Inferior parietal cortex (tissue), 1 donor: ENCODE results near the gene ISOC2.

Source experiments
- DNase-seq: peaks from one replicate; pipeline ENCODE4 v3.0.0-alpha.2; 2016; ENCODE audit errors: extremely low spot score

Gene ISOC2

DNA sequence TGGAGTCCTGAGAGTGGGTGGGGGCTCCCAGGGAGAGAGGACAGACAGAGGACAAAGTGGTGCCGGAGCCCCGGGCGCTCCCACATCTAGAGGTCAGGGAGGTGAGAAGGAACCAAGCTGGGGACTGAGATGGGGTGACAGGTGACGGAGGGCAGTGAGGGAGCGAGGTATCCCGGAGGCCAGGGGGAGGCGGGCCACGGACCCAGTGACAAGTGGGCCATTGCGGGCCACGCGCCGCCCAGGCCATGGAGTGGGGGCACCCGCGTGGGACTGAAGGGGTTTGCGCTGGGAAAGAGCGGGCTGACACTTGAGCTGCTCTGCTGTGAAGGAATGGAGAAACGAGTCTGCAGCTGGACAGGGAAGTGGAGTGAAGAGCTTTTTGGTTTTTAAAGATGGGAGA lies 17.6 kb upstream of the ISOC2 start:
- no peak for DNase-seq

DNA sequence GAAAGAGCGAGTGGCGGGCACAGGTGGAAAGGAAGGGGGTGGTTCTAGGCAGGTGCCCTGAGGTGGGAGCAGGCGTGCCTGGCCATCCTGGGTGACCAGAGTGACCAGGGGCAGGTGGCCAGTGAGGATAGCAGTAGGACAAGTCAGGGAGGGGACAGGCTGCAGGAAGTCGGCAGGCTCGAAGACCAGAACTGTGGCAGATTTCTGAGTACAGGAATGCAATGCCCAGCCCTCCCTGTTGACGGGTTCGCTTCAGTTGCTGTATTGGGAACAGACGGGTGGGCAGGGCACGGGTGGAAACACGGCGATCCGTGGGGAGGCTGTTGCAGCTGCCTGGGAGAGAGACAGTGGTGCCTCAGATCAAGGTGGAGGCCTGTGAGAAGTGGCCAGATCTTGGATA lies 16.9 kb upstream of the ISOC2 start:
- DNase-seq = no peak

DNA sequence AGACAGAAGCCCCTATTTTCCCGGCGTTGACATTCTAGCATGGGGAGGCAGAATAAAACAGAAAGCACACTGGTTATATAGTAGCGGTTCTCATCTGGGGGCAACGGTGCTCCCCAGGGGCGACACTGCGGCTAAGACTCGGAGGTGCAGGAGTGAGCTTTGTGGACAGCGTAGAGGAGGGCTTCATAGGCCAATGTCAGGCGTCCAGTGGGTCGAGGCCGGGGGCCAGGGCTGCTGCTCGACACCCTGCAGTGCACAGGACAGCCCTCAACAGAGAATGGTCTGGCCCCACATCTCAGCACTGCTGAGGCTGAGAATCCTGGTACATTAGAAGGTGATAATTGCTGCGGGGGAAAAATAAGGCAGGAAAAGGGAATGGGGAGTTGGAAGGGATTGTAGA lies 16.5 kb upstream of the ISOC2 start:
- DNase-seq = no peak

DNA sequence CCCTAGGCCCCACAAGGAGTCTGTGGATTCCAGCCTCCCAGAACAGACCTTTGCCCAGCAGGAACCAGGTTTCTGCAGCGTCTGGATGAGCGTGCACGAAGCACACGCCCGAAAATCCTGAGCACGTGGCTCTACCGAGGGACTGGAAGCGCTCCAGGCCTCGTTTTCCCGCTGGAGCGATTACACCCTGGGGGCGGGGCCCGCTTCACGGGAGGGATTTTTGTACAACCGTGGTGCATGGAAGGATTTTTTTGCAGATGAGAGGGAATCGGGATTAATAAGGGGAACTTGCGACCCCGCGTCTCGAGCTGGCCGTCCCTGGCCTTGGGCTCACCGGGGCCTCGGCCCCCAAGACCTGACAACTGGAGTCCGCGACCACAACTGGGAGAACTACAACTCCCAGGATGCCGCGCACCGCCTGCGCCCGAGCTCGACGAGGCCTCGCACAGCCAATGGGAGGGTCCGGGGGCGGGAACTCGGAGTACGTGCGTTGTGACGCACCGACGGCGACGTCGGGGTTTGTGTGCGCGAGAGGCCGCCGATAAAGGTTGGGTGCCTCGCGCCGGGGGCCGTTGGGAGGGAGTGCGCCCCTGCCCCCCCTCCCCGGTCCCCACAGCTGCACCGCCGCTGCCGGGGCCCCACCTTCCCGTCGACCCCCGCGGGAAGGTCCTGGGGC lies 14.8 kb upstream of the ISOC2 start, which contains the start of gene ZNF628:
Gene ZNF628 (plus strand): TSS at position 518 of the 676 bp plus-strand sequence. CDS start 3,294 bp downstream, outside the sequence.
- DNase-seq = peak; percentile 96

DNA sequence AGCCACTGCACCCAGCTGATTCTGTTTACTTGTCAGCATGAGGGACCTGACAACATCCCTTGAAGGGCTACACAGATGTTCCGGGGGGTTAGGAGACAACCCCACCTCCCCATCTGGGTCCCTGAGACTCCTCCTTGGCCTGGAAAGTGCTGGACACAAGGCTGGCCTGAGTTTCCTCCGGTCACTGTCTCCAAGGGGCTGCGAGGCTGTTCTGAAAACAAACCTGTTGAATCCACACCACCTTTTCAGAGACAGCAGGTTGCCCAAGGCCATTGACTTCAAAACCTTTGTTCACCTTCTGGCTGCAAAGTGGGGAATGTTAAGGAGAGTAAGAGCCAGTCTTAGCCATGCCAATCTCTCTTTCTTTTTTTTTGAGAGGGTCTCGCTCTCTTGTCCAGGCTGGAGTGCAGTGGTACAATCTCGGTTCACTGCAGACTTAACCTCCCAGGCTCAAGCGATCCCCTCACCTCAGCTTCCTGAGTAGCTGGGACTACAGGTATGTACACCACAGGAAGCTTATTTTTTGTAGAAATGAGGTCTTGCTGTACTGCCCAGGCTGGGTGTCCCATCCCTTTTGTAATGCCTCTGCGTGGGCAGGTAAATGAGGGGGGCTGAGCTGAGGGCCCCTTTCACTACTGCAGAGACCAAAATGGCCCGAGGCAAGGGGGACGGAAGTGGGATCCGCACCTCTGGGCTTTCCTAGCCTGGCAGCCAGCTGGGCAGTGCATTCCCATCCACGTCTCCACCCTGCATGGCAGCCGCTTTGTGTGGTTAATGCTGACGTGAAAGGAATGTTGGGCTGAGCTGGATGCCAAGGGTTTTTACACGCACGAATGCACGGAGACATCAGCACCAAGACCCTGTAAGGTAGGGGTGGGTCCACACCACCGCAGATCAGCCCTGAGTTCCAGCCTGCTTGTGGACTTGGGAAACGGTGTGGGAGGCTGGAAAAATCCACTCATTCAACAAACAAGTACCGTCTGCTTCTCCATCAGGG lies 13.1 kb upstream of the ISOC2 start:
- DNase-seq = no peak

DNA sequence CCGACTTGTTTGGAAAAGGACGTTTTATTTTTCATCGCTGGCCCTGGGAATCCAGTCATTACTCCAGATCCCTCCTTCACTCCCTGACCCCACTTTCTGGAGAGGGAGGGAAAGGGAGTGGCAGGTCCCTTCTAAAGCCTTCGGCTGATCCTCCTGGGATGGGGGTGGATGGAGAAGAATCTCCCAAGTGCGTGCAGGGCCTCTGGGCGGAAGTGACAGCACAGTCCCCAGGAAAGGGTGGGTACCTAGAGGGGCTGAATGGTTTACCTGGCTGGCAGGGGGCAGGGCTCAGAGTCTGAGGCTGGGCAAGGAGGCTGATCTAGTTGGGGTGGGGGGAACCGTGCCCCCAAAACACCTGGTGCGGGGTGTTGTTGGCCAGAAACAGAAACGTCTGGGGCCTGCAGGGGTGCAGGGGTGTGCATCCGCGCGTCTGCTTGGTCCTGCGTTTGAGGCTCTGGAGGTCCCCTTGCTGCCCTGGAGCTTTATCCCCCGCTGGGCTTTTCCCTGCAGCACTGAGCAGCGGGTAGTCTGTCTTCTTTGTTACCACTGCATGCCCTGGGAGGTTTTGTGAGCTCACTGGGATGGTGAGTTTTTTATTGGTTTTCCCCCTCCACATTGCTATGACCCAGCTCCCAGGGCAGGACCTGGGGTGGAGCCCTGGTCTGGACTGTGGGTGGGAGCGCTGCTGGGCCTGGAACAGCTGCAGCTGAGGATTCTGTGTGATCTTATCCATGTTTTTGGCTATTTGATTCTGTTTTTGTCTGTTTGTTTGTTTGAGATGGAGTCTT lies 12.0 kb upstream of the ISOC2 start:
- DNase-seq = no peak

DNA sequence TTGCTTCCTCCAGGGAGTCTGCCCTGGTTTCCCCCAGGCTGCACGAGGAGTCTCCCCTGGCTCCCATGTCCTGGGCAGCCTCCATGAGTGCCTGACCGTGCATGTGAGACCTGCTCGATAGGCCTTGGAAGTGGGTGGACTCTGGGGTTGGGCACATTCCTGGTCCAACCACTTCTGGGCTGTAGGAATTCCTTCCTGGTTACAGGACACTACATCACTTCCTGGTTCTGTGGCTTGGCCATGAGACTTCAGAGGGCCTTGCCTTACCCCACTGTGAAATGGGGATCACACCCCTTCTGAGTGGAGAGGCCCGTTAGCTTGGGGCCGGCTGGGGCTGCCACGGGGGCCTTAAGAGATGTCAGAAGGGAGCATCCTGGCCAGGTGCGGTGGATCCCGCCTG lies 11.0 kb upstream of the ISOC2 start:
- no peak for DNase-seq

DNA sequence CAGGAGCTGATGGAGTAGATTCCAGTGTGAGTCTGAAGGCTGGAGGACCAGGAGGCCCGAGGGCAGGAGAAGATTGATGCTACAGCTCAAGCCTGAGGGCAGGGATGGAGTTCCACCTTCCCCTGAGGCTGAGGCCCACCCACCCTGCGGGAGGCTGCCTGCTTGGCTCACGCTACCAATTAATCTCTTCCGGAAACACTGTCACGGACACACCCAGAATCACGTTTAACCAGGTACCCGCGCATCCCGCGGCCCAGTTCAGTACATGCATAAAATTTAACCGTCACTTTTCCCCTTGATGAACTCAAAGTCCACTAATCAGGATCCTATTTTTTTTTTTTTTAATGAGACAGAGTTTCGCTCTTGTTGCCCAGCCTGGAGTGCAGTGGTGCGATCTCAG lies 9.8 kb upstream of the ISOC2 start:
- no peak for DNase-seq

DNA sequence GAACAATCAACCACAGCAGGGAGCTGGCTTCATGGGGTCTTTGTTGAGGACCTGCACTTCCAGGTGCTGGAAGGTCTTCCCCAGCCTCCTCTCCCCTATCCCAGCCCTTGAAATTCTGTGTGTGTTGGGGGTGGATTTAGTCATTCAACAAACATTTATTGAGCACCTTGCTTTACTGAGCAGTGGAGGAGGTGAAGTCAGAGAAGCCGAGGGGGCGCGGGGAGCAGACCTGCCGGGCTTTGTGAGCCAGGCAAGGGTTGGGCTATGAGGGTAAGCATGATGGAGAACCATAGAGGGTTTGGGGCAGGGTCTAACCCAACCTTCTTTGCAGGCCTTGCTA lies 6.6 kb upstream of the ISOC2 start:
- DNase-seq = no peak

DNA sequence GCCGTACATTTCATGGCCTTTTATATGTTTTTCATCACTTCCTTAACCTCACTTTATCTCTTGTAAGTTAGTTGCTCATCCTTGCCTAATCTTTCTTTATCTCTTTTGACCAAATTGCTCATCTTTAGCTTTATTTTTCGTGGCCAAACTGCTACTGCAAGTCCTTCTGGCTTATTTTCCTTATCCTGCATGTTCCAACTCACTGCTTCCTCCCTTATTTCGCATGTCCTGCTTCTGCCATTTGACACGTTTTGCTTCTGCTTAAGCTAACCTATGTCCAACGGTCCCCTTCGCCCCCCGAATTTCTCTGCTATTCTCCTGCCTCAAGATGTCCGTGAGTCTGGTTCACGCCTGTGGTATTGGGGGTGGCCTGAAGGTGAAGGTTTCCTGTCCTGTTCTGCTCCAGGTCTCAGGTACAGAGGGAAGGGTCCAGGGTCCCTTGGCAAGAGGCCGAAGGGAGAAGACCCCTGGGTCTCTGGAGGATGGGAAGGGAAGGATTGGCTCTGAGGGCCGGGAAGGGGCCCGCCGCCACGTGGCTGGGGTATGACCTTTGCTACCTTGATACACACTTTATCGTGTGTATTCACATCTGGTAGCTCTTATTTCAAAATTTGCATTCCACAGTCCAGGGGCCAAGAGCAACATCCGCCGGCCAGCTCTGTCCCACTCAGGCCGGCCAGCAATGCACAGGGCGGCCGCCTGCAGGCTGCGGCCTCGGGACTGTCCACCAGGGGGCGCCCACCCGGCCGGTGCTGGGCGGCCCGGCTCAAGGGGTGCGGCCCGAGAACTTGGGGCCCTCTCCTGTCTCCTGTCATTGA lies 6.0 kb upstream of the ISOC2 start:
- DNase-seq = no peak

DNA sequence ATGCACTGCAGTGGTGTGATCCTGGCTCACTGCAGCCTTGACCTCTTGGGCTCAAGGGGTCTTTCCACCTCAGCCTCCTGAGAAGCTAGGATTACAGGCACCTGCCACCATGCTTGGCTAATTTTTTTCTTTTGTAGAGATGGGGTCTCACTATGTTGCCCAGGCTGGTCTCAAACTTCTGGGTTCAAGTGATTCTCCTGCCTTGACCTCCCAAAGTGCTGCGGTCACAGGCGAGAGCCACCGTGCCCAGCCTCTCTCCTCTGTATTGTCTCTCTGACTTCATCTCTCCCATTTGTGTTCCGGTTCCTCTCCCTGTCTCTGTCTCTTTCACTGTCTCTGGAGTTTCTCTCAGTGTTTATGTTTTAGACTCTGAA lies 4.8 kb upstream of the ISOC2 start:
- no peak for DNase-seq

DNA sequence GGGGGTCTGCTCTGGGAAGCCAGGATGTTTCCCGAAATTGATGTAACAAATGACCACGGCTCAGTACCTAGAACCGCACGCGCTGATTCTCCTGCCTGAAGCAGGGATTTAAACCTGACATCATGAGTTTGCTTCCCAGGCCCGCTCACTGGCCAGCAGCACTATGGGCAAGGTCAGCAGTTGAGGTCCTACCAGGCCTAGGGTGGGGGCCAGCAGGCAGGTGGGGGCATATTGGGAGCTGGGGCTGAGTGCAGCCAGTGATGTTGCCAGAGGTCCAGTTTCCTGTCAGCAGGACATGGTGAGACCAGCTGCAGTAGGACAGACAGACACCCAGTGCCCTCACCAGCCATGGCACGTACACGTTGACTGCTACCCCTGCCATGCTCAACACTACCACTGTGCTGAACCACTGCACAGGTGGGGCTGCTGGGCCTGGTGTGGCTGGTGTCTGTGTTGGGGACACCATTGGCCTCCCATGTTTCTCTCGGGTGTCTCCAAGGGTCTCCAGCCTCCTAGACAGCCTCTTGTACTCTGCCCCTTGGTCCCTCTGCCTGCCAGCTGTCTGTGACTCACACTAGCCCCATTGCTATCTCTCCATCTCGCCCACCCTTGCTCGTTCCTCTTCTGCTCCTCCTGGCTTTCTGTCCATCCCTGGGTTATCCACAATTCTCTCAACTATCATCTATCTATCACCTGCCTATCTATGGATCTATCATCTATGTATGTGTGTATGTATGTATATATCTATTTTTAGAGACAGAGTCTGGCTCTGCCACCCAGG lies 4.2 kb upstream of the ISOC2 start:
- no peak for DNase-seq

DNA sequence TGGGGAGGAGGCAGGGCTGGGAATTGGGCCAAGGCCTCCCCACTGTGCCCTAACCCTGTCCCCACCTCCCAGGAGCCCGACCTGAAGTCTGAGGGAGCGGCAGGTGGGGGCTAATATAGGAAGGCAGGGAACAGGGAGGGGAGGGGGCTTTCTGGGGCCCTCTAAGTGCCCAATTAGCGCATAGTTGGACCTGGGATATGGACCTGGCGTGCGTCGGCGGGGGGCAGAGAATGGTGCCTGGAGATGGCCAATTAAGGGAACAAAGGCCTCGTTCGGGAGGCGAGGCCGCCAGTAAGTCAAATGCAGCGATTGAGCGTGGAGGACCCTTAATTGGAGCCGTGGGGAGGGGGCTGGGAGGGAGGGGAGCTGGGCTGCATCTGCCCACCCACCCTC lies 3.2 kb upstream of the ISOC2 start, which contains the start of gene C19orf85:
Gene C19orf85 (minus strand): TSS at position 90 of the 393 bp plus-strand sequence. CDS start 197 bp downstream, outside the sequence.
- DNase-seq = no peak

DNA sequence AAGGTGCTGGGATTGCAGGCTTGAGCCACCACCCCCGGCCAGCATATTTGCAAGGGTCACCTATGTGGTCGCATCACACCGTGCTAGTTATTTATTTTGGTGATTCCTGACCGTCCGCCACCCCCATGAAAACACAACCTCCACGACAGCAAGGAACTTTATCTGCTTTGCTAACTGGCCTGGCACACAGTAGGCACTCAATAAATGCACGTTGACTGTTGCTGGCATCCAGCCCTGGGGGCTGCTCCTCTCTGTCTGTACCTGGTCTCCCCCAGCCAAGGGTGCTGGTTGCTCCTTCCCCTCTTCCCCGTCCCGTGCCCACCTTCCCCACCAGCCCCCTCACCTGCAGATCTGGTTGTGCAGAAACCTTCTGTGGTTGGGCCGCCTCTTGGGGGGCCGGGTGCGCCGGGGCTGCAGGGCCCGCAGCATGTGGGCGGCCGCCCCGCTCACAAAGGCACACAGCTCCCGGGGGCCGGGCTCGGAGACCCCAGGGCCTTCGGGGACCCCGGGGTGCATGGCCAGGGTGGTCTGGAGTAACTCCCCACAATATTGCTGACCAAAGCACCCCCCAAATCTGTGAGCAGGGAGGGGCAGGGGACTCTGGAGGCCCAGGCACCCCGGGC lies 2.7 kb upstream of the ISOC2 start:
- DNase-seq = no peak

DNA sequence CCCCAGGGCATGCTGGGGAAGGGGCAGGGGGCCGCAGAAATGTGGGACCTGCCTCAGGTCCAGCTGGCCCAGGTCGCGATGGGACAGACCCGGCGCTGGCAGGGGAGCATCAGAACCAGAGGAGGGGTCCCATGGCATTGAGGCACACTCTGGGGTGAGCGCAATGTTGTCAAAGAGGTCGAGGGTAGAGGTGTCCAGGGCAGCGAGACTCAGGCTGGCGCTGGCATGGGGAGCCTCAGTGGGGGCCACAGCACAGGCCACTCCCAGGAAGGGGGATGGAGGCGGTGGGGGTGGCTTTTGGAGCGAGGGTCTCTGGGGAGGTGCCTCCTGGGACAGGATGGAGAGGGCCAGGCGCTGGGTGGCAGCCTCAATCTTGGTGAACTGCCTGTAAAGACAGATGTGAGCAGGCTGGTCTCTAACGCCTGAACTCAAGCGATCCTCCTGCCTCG lies 2.2 kb upstream of the ISOC2 start:
- no peak for DNase-seq

DNA sequence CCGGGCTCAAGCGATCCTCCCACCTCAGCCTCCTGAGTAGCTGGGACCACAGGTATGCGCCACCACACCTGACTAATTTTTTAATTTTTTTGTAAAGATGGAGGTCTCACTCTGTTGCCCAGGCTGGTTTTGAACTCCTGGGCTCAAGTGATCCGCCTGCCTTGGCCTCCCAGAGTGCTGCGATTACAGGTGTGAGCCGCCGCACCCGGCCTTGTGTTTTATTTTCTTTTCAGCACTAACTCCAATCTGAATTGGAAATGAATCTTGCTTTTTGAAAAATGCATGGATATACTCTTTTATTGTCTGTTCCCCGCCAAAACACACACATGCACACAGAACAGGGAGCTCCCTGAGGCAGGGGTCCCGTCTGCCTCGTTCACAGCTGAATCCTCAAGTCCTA lies 1.3 kb upstream of the ISOC2 start:
- no peak for DNase-seq

DNA sequence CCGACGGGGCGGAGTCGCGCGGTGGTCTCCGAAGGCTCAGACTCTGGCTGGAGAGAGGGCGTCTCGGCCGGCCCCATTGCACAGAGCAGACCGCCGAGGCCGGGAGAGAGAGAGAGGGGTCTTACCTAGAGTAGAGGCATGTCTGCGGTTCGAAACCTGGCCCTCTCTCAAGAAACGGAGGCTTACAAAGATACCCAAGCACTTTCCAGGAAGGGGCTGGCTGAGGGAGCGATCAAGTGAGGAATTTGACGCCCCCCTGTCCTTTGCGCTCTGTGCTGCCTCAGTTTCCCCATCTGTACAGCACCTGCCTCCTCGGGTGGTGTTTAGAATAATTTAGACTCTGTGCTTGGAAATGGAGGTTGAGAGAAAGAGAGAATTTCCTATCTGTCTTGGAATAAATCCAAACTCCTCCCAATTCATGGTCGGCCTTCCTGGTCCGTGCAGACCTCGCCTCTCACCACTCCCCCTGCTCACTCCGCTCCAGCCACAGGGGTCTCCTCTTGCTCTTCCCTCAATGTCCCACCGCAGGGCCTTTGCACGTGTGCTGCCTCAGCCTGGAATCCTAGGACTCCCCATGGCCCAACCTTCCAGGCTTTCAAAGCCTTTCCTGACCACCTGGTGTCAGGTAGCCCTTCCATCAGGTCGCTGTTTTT lies 658 bp upstream of the ISOC2 start:
- DNase-seq = no peak

DNA sequence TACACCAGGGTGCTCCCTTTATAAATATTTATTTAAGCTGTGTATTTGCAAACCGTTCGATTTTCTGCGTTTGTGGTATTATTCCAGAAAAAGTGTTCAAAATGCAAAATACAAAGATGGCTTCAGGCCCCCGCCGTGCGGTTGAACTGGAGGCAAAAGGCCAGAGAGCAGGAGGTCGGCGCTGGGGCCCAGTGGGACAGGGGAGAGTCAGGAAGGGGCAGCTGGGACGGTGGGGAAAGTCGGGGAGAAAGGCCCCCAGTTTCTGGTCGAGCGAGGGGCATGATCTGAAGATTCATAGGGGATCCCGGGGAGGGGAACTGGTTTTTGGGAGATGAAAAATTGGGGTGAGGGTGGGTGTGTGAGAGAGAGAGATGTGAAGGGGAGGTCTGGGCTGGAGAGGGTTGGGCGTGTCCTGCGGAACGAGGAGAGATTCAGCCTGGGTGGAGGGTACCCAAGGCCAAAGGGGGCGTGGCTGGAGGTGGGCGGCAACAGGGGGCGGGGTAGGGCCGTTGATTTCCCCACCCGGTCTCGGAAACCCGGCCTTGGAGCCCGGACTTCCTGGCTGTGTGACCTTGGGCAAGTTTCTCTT lies 678 bp downstream of the ISOC2 start:
- no peak for DNase-seq
